ENCODE results near the gene PTPRM. TPM values are rescaled to one million over a fixed set of nuclear protein-coding genes. Genes with fewer than 3 reads are reported as not detected.
"Not testable (repeated sequence)": the region's sequence is repeated elsewhere in the genome, so short reads cannot be mapped to it uniquely, and the experiment has no call there.

Gene PTPRM
- total RNA-seq, 1 donor from 2014 or later: 11.5 TPM

DNA sequence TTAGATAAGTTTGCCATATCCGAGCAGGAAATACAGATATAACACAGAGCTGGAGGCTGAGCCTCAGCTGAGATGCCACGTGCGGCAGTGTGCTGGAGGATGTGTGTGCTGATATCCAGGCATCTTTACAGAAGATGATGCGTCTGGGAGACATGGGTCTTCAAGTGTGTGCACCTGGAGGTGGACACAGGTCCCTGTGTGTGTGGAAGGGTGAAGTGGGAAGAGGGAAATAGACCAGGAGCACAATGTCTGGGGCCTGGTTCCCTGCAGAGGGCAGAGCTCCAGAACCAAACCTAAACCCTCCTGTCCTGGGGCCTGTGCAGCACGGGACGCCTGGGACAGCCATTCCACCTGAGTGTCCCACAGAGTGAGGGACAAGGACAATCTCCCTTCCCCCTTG, 861.8 kb downstream of the PTPRM start:
- no peaks in the 10 kb centered on the region for H3K36me3 Mint-ChIP-seq (ENCODE audit: low read depth)
- no peak overlapping the region for H3K4me3 Mint-ChIP-seq
- no peaks in the 10 kb centered on the region for H3K27me3 Mint-ChIP-seq
- DNase-seq: no peak
- no peaks in the 10 kb centered on the region for H3K4me1 Mint-ChIP-seq
- H3K9me3 Mint-ChIP-seq: no peaks in the 10 kb centered on the region
- no peak overlapping the region for H3K27ac Mint-ChIP-seq
- intact Hi-C loops (cut with micrococcal nuclease): no loop called here

DNA sequence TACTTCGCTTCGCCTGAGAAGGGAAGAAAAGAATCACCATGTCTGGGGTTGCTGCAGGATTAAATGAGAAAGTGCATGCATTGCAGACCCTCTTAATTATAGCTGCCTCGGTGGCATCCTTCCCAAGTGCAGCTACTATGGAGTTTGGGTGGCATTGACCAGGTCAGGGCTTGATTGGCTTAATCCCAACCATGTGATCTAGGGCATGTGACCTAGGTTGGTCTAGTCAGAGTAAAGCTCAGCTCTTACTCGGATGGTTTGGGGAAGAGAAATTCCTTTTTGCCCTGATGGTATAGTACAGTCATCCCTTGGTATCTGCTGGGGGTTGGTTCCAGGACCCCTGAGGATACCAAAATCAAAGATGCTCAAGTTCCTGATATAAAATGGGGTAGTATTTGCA, 863.9 kb downstream of the PTPRM start:
- intact Hi-C loops (cut with micrococcal nuclease): no loop called here
- Mint-ChIP-seq H3K36me3 (ENCODE audit: low read depth) (no peaks in the 10 kb centered on the region), H3K27me3 (no peaks in the 10 kb centered on the region), H3K27ac (no peak overlapping the region), H3K9me3 (no peaks in the 10 kb centered on the region), H3K4me1 (no peaks in the 10 kb centered on the region), H3K4me3 (no peak overlapping the region)
- no peak for DNase-seq

DNA sequence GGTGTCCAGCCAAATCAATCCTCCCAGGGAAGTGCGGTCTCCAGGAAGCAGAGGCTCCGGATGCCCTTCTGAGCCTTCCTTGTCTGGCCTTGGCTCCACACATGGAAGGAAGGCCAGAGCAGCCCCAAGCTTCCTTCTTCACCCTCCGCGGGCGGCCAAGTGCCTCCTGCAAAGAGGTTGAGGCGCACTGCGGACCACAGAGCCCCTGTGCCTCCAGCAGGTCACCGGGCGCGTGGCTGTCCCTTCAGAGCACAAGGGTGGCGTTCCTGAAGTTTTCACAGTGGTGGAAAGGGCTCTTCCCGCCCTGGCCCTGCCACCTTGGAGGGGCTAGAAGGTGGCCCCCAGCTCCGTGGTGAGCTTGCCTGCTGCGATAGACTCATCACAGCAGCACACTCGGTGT, 866.2 kb downstream of the PTPRM start:
- Mint-ChIP-seq H3K27ac (no peak overlapping the region), H3K27me3 (no peaks in the 10 kb centered on the region), H3K4me3 (no peak overlapping the region), H3K4me1 (no peaks in the 10 kb centered on the region), H3K36me3 (ENCODE audit: low read depth) (no peaks in the 10 kb centered on the region), H3K9me3 (no peaks in the 10 kb centered on the region)
- no peak for DNase-seq
- intact Hi-C loops (cut with micrococcal nuclease): no loop called here

DNA sequence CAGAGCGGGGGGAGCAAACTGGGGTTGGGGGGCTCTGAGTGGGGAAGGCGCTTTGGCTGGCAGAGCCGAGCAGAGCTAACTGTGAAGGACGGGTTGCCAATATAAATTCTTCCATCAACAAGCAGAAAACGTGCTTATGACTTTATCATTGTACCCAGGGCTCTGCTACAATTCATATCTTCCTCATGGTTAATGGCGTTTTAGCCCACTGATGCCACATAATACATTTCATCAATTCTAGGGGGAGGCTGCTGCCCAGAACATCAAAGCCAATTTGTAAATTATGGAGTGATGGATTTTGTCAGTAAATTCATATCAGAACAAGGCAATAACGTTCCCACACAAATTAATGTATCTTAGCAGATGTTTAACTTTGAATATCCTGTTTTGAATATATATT, 866.7 kb downstream of the PTPRM start:
- Mint-ChIP-seq H3K27me3 (no peaks in the 10 kb centered on the region), H3K9me3 (no peaks in the 10 kb centered on the region), H3K36me3 (ENCODE audit: low read depth) (no peaks in the 10 kb centered on the region), H3K4me3 (no peak overlapping the region), H3K27ac (no peak overlapping the region), H3K4me1 (no peaks in the 10 kb centered on the region)
- no peak for DNase-seq
- intact Hi-C loops (cut with micrococcal nuclease): no loop called here

DNA sequence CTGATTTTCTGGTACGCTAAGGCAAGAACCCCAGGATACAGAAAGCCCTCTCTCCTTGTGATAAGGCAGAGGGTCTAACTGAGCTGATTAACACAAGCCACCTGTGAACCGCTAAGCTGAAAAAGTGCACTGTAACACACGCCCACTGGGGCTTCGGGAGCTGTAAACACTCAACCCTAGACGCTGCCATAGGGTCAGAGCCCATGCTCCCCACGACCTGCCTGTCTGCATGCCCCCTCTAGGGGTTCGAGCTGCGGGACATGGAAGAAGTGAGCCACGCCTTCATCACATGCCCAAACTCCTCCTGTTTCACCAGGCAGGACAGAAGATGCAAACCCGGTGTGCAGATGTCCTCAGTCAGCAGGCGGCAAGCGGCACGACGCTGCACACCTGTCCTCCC, 868.3 kb downstream of the PTPRM start:
- no peaks in the 10 kb centered on the region for H3K36me3 Mint-ChIP-seq (ENCODE audit: low read depth)
- no peak for DNase-seq
- intact Hi-C loops (cut with micrococcal nuclease): no loop called here
- H3K4me3 Mint-ChIP-seq: no peak overlapping the region
- no peaks in the 10 kb centered on the region for H3K27me3 Mint-ChIP-seq
- no peak overlapping the region for H3K27ac Mint-ChIP-seq
- H3K9me3 Mint-ChIP-seq: no peaks in the 10 kb centered on the region
- no peaks in the 10 kb centered on the region for H3K4me1 Mint-ChIP-seq

DNA sequence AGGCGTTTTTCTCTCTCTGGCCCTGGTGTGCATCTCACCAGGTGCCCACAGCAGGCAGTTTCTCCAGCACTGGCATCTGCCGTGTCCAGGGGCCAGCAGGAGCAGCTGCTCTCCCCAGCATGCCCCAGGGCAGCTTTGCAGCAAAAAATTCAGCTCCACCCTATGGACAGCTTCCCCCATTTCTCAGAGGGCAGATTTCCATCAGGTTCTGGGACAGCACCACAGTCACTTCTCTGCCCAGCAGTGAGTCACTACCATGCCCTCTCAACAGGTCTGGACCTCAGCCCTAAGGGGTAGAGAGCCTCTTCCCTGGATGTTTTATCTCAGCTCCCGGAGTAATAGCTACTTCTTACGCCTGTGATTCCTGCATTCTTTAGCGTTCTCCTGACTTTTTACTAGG, 871.9 kb downstream of the PTPRM start:
- H3K4me3 Mint-ChIP-seq: no peak overlapping the region
- H3K27ac Mint-ChIP-seq: no peak overlapping the region
- no peaks in the 10 kb centered on the region for H3K4me1 Mint-ChIP-seq
- intact Hi-C loops (cut with micrococcal nuclease): no loop called here
- DNase-seq: no peak
- no peaks in the 10 kb centered on the region for H3K9me3 Mint-ChIP-seq
- H3K27me3 Mint-ChIP-seq: no peaks in the 10 kb centered on the region
- no peaks in the 10 kb centered on the region for H3K36me3 Mint-ChIP-seq (ENCODE audit: low read depth)

DNA sequence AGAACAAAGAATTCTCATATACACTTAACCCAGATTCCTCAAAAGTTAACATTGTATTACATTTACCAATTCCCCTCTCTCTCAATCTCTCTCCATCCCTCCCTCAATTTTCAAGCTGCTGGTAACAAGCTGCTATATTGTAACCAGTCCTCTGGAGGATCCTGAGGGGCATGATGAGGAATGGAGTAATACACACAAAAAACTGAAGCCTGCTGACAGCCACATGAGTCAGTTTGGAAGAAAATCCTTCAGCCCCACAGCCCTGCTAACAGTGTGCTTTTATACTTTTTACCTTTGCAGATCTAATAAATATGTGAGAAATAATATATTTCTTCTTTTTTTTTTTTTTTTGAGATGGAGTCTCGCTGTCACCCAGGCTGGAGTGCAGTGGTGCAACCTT, 876.4 kb downstream of the PTPRM start:
- H3K27ac Mint-ChIP-seq: no peak overlapping the region
- no peaks in the 10 kb centered on the region for H3K36me3 Mint-ChIP-seq (ENCODE audit: low read depth)
- no peak for DNase-seq
- no peak overlapping the region for H3K4me3 Mint-ChIP-seq
- H3K4me1 Mint-ChIP-seq: no peaks in the 10 kb centered on the region
- H3K9me3 Mint-ChIP-seq: no peaks in the 10 kb centered on the region
- intact Hi-C loops (cut with micrococcal nuclease): no loop called here
- no peaks in the 10 kb centered on the region for H3K27me3 Mint-ChIP-seq

DNA sequence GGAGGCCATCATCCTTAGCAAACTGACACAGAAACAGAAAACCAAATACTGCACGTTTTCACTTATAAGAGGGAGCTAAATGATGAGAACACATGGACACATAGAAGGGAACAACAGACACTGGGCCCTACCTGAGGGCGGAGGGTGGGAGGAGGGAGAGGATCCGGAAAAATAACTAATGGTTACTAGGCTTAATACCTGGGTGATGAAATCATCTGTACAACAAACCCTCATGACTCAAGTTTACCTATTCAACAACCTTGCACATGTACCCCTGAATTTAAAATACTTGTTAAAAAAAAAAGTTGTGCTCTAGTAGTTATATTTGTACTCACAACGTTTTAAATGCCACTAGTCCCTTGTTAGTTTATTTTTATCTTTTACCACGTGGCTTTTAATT, 879.8 kb downstream of the PTPRM start:
- H3K9me3 Mint-ChIP-seq; intact Hi-C loops (cut with micrococcal nuclease); DNase-seq; H3K4me3 Mint-ChIP-seq; H3K27me3 Mint-ChIP-seq; H3K36me3 Mint-ChIP-seq (ENCODE audit: low read depth); H3K4me1 Mint-ChIP-seq; H3K27ac Mint-ChIP-seq: not testable (repeated sequence)

DNA sequence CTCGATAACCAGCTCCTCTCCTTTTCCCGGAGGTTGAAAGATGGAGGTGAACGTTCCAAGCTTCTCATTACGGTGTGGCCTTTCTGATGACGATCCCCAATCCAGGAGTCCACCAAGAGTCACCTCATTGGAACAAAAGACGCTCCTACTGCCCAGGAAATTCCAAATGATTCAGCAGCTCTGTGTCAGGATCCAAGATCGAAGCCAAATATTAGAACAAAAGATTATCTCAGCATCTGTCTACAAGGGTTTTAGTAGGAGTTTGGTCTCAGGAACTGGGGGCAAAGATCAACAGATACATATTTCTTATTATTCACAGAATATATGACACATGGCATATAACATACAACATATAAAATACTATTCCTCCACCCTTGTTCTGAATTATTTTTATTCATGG, 881.0 kb downstream of the PTPRM start:
- no peaks in the 10 kb centered on the region for H3K36me3 Mint-ChIP-seq (ENCODE audit: low read depth)
- no peaks in the 10 kb centered on the region for H3K27me3 Mint-ChIP-seq
- no peak for DNase-seq
- H3K4me1 Mint-ChIP-seq: no peaks in the 10 kb centered on the region
- no peak overlapping the region for H3K4me3 Mint-ChIP-seq
- intact Hi-C loops (cut with micrococcal nuclease): no loop called here
- H3K27ac Mint-ChIP-seq: no peak overlapping the region
- no peaks in the 10 kb centered on the region for H3K9me3 Mint-ChIP-seq

DNA sequence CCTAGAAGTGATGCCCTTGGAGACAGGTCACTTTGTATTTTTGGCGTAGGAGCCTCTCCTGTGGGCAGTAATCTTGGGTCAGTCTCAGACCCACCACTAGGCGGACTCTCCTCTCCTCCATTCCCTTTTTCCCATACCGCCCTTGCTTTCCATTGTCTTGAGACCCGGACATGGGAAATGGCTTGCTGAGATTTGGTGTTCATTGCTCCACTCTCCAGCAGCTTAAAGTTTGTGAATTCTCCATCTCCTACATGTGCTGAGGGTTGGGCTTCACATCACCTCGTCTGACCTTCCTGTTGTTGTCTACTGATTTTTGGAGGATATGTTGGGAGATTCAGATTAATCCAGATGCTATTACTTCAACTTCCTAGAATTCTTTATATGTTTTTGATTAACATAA, 882.9 kb downstream of the PTPRM start:
- Mint-ChIP-seq H3K4me1 (no peaks in the 10 kb centered on the region), H3K27ac (no peak overlapping the region), H3K9me3 (no peaks in the 10 kb centered on the region), H3K36me3 (ENCODE audit: low read depth) (no peaks in the 10 kb centered on the region), H3K4me3 (no peak overlapping the region), H3K27me3 (no peaks in the 10 kb centered on the region)
- intact Hi-C loops (cut with micrococcal nuclease): no loop called here
- no peak for DNase-seq

DNA sequence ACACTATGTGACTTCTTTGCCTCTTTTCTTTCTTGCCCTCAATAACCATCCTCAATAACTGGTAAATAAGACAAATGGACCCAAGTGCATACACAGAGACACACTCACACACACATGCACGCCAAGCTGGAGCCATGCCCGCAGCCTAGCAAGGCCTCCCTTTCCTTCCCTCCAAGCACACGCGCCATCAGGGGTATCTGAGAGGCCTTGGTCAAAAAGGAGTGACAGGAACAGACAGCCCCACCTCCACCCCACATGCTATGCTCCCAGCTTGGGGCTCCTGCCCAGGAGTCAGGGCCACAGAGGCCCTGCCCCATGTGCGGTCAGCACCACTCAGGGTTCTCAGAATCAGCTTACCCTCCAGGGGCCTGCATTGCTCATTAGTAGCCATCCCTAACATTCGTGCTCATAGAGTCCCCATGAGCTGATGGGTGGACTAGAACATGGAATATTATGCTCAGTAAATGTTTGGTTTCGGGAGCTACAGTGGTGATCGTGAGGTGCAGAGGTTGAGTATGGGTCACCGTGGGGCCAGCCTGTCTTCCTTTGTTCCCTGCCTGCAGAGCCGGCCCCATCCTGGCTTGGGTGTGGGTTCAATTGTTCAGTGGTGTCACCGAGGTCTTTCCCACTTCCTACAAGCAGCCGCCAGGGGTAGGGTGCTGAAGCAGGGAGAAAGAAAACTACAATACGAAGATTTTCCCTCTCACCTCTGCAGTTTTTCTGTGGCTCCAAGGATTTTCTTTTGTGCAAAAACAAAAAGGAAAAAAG, 884.0 kb downstream of the PTPRM start:
- H3K4me1 Mint-ChIP-seq: no peaks in the 10 kb centered on the region
- H3K27ac Mint-ChIP-seq: no peak overlapping the region

DNA sequence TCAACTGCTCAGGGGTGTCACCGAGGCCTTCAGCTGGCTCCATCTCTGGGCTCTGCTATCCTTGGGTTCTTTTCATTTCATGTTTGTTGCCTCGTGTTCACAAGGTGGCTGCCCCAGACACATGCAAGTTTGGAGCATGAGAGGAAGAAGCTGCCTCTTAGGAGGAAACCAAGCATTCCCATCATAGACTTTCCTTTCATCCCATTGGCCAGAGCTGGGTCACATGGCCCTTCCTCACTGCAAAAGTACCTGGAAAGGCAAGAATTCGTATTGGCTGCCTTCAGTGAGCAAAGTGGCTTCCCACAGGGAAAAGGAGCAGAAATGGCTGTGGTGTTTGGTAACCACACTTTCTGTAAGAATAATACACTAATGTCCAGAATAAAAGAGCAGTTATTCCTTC, 886.4 kb downstream of the PTPRM start:
- no peak for DNase-seq
- intact Hi-C loops (cut with micrococcal nuclease): no loop called here
- no peaks in the 10 kb centered on the region for H3K27me3 Mint-ChIP-seq

More for the DNA sequence above, 884.0 kb downstream of the PTPRM start:
- no peak for DNase-seq
- H3K4me3 Mint-ChIP-seq: no peak overlapping the region
- no peaks in the 10 kb centered on the region for H3K27me3 Mint-ChIP-seq
- intact Hi-C loops (cut with micrococcal nuclease): no loop called here
- H3K9me3 Mint-ChIP-seq: no peaks in the 10 kb centered on the region
- H3K36me3 Mint-ChIP-seq (ENCODE audit: low read depth): no peaks in the 10 kb centered on the region

DNA sequence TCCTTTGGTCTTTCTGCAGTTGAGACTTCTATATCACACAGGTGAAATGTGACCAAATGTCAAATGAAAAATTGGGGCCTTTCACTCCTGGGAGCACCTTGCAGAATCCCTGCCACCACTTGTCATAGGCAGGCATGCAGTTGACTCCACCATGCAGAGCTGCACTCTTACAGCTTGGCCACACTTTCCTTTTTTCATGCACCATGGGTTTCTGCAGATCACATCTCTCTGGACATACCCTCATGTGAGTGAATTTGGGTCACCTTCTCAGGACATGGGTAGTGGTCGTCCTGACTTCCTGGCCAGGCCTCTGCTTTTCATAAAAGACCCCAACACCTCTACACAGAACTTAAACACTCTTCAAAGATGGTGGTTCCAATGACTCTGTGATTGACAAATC, 887.0 kb downstream of the PTPRM start:
- Mint-ChIP-seq H3K9me3 (no peaks in the 10 kb centered on the region), H3K4me1 (no peaks in the 10 kb centered on the region), H3K27me3 (no peaks in the 10 kb centered on the region), H3K4me3 (no peak overlapping the region), H3K27ac (no peak overlapping the region), H3K36me3 (ENCODE audit: low read depth) (no peaks in the 10 kb centered on the region)
- intact Hi-C loops (cut with micrococcal nuclease): no loop called here
- no peak for DNase-seq

More for the DNA sequence above, 886.4 kb downstream of the PTPRM start:
- Mint-ChIP-seq H3K4me1 (no peaks in the 10 kb centered on the region), H3K4me3 (no peak overlapping the region), H3K36me3 (ENCODE audit: low read depth) (no peaks in the 10 kb centered on the region), H3K27ac (no peak overlapping the region), H3K9me3 (no peaks in the 10 kb centered on the region)

DNA sequence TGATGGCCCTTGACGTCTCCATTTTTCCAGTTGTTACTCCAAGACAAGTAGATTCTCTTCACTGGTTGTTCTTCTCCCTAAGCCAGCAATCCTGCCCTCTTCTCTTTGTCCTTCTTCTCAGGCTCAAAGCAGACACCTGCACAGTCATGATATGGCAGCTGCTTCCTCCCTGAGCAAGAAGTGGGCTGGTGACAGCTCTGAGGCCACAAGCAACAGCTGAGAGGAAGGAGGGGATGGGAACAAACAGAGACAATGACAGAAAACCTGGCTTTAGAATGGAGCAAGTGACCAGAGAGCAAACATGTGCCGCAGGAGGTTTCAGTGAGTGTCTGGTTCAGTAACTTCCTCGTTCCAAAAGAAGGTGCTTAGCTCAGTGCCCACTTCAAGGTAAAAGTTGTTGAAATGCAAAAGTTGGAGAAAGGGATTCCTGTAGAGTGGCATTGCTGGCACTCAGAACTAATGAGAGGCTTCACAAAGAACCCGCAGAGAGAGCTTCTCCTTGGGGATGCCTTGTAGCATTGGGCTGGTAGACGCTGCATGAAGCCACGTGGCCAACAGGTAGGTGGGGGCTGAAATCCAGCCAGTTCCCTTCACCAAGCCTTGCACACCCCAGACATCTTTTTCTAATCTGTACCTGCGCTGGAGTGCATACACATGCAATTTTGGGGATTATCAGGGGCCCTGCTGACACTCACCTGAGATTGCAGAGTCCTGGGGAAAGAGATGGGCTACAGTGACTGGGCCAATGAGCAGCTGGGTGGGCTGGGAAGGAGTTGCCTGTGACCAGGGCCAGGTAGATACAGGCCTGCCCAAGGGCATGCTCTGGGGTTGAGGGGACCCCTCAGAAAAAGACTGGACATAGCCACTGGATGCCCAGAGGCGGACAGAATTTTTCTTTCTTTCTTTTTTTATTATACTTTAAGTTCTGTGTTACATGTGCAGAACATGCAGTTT, 888.8 kb downstream of the PTPRM start:
- no peak for DNase-seq
- H3K9me3 Mint-ChIP-seq: no peaks in the 10 kb centered on the region
- no peaks in the 10 kb centered on the region for H3K36me3 Mint-ChIP-seq (ENCODE audit: low read depth)
- intact Hi-C loops (cut with micrococcal nuclease): no loop called here
- no peaks in the 10 kb centered on the region for H3K4me1 Mint-ChIP-seq
- no peaks in the 10 kb centered on the region for H3K27me3 Mint-ChIP-seq
- H3K27ac Mint-ChIP-seq: no peak overlapping the region
- no peak overlapping the region for H3K4me3 Mint-ChIP-seq

All from activated CD4-positive, alpha-beta T cell treated with anti-CD3 and anti-CD28 coated beads, Interleukin-2, amount 10 ng/mL, durations not matched to agents 24 days and 14 days (primary cell).